Fibroblast of villous mesenchyme (primary cell): Measurements from ENCODE around the gene SYNPO2L. TPM values are rescaled to one million over a fixed set of nuclear protein-coding genes. Genes with fewer than 3 reads are reported as not detected.

ENCODE experiments used
- DNase-seq: peaks from one replicate; pipeline ENCODE4 v3.0.0-alpha.2; 2010; ENCODE audit warnings: low read depth
- H3K4me3 ChIP-seq: 2 replicates; pipeline ENCODE4 v1.5.1; 2011; ENCODE audit warnings: low read depth, mild to moderate bottlenecking, low read length
- total RNA-seq: library from RNA; depleted of rRNA; stranded (reverse); fragments of >200 nt; gene quantifications from 2 replicates; pipeline ENCODE4 v1.2.3, GENCODE V29; 2012
- TF ChIP-seq, protein P1 (sequence below): IDR thresholded peaks from 2 replicates; pipeline ENCODE4 v1.5.1; 2012; ENCODE audit warnings: low read depth, mild to moderate bottlenecking, low read length; ENCODE audit not compliant: insufficient read depth

Gene SYNPO2L
- total RNA-seq, 1 donor = 0.43 TPM

DNA sequence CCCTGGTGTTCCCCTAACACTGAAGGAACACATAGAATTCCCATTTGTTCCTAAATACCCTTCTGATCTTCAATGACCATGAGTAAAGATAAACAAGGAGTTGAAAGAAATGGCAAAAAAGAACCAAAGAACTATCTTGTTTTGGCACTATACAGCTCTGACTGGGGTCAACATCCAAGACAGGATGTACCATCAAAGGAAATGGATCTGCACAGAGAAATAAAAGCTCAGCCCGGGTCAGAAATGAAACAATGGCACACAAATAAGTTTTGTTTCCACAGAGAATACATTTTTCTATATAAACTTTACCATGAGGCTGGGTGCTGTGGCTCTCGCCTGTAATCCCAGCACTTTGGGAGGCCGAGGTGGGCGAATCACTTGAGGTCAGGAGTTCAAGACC is 46.7 kb downstream of the SYNPO2L start:
- no peak overlapping the region for H3K4me3 ChIP-seq
- no peak for DNase-seq
- TF ChIP-seq, protein P1, sequence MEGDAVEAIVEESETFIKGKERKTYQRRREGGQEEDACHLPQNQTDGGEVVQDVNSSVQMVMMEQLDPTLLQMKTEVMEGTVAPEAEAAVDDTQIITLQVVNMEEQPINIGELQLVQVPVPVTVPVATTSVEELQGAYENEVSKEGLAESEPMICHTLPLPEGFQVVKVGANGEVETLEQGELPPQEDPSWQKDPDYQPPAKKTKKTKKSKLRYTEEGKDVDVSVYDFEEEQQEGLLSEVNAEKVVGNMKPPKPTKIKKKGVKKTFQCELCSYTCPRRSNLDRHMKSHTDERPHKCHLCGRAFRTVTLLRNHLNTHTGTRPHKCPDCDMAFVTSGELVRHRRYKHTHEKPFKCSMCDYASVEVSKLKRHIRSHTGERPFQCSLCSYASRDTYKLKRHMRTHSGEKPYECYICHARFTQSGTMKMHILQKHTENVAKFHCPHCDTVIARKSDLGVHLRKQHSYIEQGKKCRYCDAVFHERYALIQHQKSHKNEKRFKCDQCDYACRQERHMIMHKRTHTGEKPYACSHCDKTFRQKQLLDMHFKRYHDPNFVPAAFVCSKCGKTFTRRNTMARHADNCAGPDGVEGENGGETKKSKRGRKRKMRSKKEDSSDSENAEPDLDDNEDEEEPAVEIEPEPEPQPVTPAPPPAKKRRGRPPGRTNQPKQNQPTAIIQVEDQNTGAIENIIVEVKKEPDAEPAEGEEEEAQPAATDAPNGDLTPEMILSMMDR = no peak

DNA sequence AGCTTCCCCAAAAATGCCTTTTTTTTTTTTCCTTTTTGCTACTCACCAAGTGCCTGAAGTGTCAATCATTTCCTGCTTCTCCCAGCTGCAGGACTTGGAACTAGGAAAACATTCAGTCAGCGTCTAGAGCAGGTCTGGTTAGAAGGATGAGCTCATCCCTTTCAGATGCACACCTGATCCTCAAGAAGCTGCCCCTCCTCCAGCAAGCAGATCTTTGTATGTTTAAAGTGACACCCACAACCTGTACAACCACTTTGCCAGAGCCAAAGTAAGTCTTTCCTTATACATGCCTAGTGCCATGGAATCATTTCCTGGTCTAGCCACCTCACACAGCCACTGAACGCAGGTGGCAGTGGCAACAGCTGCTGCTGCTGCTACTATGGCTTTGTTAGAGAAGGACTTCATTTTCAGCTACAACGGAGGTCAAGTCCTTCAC is 54.3 kb downstream of the SYNPO2L start:
- TF ChIP-seq, protein P1 = no peak
- H3K4me3 ChIP-seq = no peak overlapping the region
- no peak for DNase-seq

DNA sequence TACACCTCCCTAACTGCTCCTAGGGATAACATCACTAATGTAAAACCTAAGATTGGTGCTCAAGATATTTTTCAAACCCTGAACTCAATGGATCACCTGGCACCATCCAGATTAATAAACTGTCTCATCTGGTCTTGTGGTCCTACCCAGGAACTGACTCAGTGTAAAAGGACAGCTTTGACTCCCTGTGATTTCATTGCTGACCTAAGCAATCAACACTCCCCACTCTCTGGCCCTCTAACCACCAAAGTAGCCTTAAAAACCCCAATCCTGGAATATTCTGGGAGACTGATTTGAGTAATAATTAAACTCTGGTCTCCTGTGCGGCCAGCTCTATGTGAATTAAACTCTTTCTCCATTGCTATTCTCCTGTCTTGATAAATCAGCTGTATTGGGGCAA is 58.5 kb downstream of the SYNPO2L start:
- no peak for DNase-seq
- no peak overlapping the region for H3K4me3 ChIP-seq
- TF ChIP-seq, protein P1 = no peak

Other genes starting within 250 kb of the SYNPO2L start
- gene ANXA7, start 242.0 kb downstream of the SYNPO2L start, total RNA-seq = 98.6 and 118 TPM in 2 replicates
- 1.3 TPM in 2 replicates for gene MSS51, start 222.5 kb downstream of the SYNPO2L start, total RNA-seq
- gene PPP3CB, start 160.0 kb downstream of the SYNPO2L start, total RNA-seq = 23.2 and 27.2 TPM in 2 replicates
- gene USP54, start 64.7 kb downstream of the SYNPO2L start, total RNA-seq = 13.5 and 14.2 TPM in 2 replicates
- 0.32 and 0.43 TPM in 2 replicates for gene MYOZ1, start 14.6 kb downstream of the SYNPO2L start, total RNA-seq
- gene AGAP5, start 42.1 kb upstream of the SYNPO2L start, total RNA-seq = 3.0 and 3.9 TPM in 2 replicates
- gene SEC24C, start 88.3 kb upstream of the SYNPO2L start, total RNA-seq = 42.8 and 54.0 TPM in 2 replicates
- 16.8 and 22.5 TPM in 2 replicates for gene CHCHD1, start 126.0 kb upstream of the SYNPO2L start, total RNA-seq
- gene ZSWIM8, start 129.6 kb upstream of the SYNPO2L start, total RNA-seq = 70.2 and 82.5 TPM in 2 replicates
- 19.3 and 22.0 TPM in 2 replicates for gene NDST2, start 155.6 kb upstream of the SYNPO2L start, total RNA-seq
- gene CAMK2G, start 218.5 kb upstream of the SYNPO2L start, total RNA-seq = 30.6 and 36.7 TPM in 2 replicates